ENCODE data around the gene FNBP1.
"Not testable (repeated sequence)": the region's sequence is repeated elsewhere in the genome, so short reads cannot be mapped to it uniquely, and the experiment has no call there.

The FNBP1 gene

DNA sequence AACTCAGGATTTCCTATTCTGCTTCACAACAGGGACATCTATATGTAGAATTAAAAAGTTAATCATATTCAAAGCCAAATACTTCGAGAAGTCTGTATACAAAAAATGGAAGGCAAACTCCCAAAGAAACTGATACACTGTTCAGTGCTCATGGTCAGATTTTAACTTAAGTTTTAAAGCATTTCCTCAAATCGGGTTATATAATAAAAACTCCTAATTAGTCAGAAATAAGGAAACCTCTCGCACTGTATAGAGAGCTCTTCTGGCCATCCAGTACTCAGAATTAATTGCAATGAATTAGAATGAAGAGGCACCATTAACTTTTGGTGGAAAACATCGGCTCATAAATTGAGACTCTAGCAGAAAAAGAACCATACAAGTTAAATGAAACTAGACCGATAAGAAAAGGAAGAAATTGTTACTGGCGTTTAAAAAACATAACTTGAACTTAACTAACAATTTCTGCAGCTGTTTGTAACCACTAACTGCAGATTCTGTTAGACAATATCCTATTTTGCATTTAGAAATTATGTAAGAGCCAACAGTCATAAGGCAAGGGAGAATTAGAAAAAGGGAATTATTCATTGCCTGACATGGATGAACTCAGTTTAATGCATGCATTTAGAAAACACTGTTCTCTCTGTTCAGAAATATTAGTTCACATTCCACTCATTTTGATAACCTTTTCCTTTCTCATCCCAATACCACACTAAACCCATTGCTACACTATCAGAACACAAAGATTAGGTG, 96.6 kb downstream of the FNBP1 start:
- Histone ChIP-seq H3K4me3 (ENCODE audit: low read depth, low read length) (no peak overlapping the region), H3K9me3 (ENCODE audit: control insufficient read depth, insufficient read depth, low read length) (peaks cover 4% of the 10 kb centered on the region), H3K4me1 (ENCODE audit: control insufficient read depth, insufficient read depth, low read length) (no peaks in the 10 kb centered on the region), H3K9ac (ENCODE audit: low read depth, low read length) (no peak overlapping the region), H3K27ac (ENCODE audit: low read depth, low read length) (no peak overlapping the region), H3K36me3 (ENCODE audit: control insufficient read depth, insufficient read depth, low read length) (no peaks in the 10 kb centered on the region), H3K27me3 (ENCODE audit: control insufficient read depth, insufficient read depth, low read length) (no peaks in the 10 kb centered on the region)

GRCh38 chr9:129945314-129945713, 97.7 kb downstream of the FNBP1 start:
- no peak overlapping the region for H3K27ac ChIP-seq (ENCODE audit: low read depth, low read length)
- no peak overlapping the region for H3K4me3 ChIP-seq (ENCODE audit: low read depth, low read length)
- H3K9me3 ChIP-seq (ENCODE audit: control insufficient read depth, insufficient read depth, low read length), result peaks cover 4% of the 10 kb centered on the region
- H3K27me3 ChIP-seq (ENCODE audit: control insufficient read depth, insufficient read depth, low read length), result no peaks in the 10 kb centered on the region
- no peaks in the 10 kb centered on the region for H3K36me3 ChIP-seq (ENCODE audit: control insufficient read depth, insufficient read depth, low read length)
- H3K4me1 ChIP-seq (ENCODE audit: control insufficient read depth, insufficient read depth, low read length), result no peaks in the 10 kb centered on the region
- H3K9ac ChIP-seq (ENCODE audit: low read depth, low read length), result no peak overlapping the region

DNA sequence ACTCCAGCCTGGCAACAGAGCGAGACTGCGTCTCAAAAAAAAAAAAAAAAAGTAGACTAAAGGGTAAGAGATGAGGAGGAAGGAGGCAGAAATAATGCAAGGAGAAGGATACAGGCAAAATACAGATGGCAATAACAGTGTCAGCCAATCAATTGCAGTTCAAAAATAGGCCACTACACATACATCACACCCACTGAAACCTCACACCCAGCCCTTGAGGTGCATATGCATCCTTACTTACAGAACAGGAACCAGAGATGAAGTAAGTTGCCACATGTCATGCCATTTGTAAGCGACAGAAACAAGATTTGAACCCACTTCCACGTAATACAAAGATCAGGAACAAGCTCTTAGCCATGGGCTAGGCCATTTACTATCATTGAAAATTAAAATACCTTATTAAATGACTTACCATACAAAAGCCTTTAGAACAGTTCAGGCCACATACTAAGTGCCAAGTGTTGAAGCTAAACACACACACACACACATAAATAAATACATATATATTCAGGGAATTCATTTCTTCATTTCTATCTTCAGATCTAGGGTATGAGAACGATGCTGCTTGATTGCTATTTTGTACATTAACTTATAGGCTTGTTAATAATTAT, 98.4 kb downstream of the FNBP1 start:
- Histone ChIP-seq H3K9me3 (ENCODE audit: control insufficient read depth, insufficient read depth, low read length) (peaks cover 4% of the 10 kb centered on the region), H3K4me3 (ENCODE audit: low read depth, low read length) (no peak overlapping the region), H3K4me1 (ENCODE audit: control insufficient read depth, insufficient read depth, low read length) (peaks cover 2% of the 10 kb centered on the region; the same call in 1 of the 2 replicates), H3K27me3 (ENCODE audit: control insufficient read depth, insufficient read depth, low read length) (no peaks in the 10 kb centered on the region), H3K27ac (ENCODE audit: low read depth, low read length) (no peak overlapping the region), H3K36me3 (ENCODE audit: control insufficient read depth, insufficient read depth, low read length) (no peaks in the 10 kb centered on the region), H3K9ac (ENCODE audit: low read depth, low read length) (no peak overlapping the region)

DNA sequence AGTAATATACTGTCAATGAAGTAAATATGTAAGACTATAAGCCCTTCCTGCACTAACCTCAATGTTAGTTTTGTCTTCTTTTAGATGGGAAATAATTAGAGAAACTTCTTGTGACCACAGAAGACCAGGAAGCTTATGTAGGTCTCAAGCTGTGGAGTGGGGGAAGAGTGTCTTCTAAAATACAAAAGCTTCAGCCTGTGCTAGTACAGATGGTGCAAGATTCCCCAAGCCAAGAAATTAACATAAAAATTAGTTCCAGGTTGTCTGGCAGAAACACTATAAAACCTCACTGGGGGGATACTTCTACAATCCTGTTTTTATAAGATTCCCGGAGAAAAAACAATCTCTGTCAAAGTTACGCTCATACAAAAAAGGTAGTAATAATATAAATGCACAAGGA, 103.6 kb downstream of the FNBP1 start:
- Histone ChIP-seq H3K9me3 (ENCODE audit: control insufficient read depth, insufficient read depth, low read length) (peaks cover 4% of the 10 kb centered on the region), H3K4me3 (ENCODE audit: low read depth, low read length) (no peak overlapping the region), H3K27ac (ENCODE audit: low read depth, low read length) (no peak overlapping the region), H3K27me3 (ENCODE audit: control insufficient read depth, insufficient read depth, low read length) (no peaks in the 10 kb centered on the region), H3K9ac (ENCODE audit: low read depth, low read length) (no peak overlapping the region), H3K4me1 (ENCODE audit: control insufficient read depth, insufficient read depth, low read length) (peaks cover 15% of the 10 kb centered on the region), H3K36me3 (ENCODE audit: control insufficient read depth, insufficient read depth, low read length) (no peaks in the 10 kb centered on the region)

DNA sequence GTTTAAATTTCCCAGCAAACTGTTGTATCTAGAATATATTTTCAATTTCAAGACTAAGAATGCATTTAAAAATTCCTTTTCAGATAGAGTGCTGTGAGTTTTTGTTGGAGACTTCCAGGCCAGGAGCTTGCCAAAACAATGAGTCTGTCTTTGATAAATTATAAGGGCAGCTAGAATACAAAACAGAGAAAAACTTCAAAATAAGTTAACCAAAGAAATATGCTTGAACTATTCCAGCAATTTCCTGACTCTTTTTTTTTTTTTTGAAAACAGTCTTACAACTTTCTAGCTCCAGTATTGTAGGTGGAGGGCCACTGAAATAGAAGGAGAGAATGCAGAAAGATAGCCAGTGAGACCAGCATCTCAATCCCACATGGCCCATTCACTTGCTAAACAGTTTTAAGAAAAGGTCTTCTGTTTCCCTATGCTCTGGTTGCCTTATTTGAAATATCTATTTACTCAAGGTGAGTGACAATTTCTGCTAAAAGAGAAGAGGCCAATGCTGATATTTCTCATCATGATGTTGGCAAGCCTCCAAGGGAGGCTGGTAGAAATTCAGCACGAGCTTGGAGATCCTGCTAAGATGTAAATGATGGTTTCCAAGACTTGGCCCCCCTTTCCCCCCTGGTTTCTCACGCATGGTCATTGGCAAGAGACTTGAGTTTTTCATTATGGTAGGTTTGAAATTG, 104.6 kb downstream of the FNBP1 start:
- peaks cover 4% of the 10 kb centered on the region for H3K9me3 ChIP-seq (ENCODE audit: control insufficient read depth, insufficient read depth, low read length)
- peaks cover 19% of the 10 kb centered on the region for H3K4me1 ChIP-seq (ENCODE audit: control insufficient read depth, insufficient read depth, low read length)
- no peak overlapping the region for H3K4me3 ChIP-seq (ENCODE audit: low read depth, low read length)
- no peaks in the 10 kb centered on the region for H3K27me3 ChIP-seq (ENCODE audit: control insufficient read depth, insufficient read depth, low read length)
- H3K9ac ChIP-seq (ENCODE audit: low read depth, low read length), result peak overlapping the region; percentile 9; the same call in 1 of the 2 replicates
- H3K36me3 ChIP-seq (ENCODE audit: control insufficient read depth, insufficient read depth, low read length), result no peaks in the 10 kb centered on the region
- H3K27ac ChIP-seq (ENCODE audit: low read depth, low read length), result peak overlapping the region; percentile 75

DNA sequence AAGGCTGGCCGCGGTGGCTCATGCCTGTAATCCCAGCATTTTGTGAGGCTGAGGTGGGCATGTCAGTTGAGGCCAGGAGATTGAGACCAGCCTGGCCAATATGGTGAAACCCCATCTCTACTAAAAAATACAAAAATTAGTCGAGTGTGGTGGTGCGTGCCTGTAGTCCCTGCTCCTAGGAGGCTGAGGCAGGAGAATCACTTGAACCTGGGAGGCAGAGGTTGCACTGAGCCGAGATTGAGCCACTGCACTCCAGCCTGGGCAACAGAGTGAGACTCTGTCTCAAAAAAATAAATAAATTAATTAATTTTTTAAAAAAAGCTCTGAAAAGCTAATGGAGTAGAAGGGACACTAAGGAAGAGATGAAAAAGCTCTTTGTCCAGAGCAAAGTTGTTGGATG, 105.1 kb downstream of the FNBP1 start:
- not testable (repeated sequence) for H3K9ac ChIP-seq (ENCODE audit: low read depth, low read length); H3K27me3 ChIP-seq (ENCODE audit: control insufficient read depth, insufficient read depth, low read length); H3K4me3 ChIP-seq (ENCODE audit: low read depth, low read length); H3K36me3 ChIP-seq (ENCODE audit: control insufficient read depth, insufficient read depth, low read length); H3K9me3 ChIP-seq (ENCODE audit: control insufficient read depth, insufficient read depth, low read length)
- H3K4me1 ChIP-seq (ENCODE audit: control insufficient read depth, insufficient read depth, low read length), result peaks cover 24% of the 10 kb centered on the region
- peak overlapping the region; percentile 75 for H3K27ac ChIP-seq (ENCODE audit: low read depth, low read length)

- Histone ChIP-seq H3K4me3 (ENCODE audit: low read depth, low read length) (no peak overlapping the region), H3K4me1 (ENCODE audit: control insufficient read depth, insufficient read depth, low read length) (peaks cover 31% of the 10 kb centered on the region), H3K27me3 (ENCODE audit: control insufficient read depth, insufficient read depth, low read length) (no peaks in the 10 kb centered on the region), H3K27ac (ENCODE audit: low read depth, low read length) (no peak overlapping the region), H3K36me3 (ENCODE audit: control insufficient read depth, insufficient read depth, low read length) (no peaks in the 10 kb centered on the region), H3K9me3 (ENCODE audit: control insufficient read depth, insufficient read depth, low read length) (no peaks in the 10 kb centered on the region), H3K9ac (ENCODE audit: low read depth, low read length) (no peak overlapping the region)
Observed at GRCh38 chr9:129936222-129936621, 106.8 kb downstream of the FNBP1 start.

DNA sequence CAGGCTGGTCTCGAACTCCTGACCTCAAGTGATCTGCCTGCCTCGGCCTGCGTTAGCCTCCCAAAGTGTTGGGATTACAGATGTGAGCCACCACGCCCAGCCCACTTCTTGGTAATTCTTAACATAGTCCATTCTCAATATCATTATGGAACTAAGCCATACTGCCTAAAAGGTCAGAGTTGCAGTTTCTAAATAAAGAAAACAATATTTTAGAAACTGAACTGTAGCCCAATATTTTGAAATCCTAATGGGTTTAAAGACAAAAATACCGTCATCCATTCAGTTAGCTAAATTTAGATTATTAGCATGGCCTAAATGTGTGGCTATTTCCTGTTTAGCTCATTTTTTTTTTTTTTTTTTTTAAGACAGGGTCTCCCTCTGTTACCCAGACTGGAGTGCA, 108.2 kb downstream of the FNBP1 start:
- H3K4me3 ChIP-seq (ENCODE audit: low read depth, low read length), result no peak overlapping the region
- no peaks in the 10 kb centered on the region for H3K36me3 ChIP-seq (ENCODE audit: control insufficient read depth, insufficient read depth, low read length)
- H3K27ac ChIP-seq (ENCODE audit: low read depth, low read length), result no peak overlapping the region
- H3K27me3 ChIP-seq (ENCODE audit: control insufficient read depth, insufficient read depth, low read length), result no peaks in the 10 kb centered on the region
- H3K9ac ChIP-seq (ENCODE audit: low read depth, low read length), result no peak overlapping the region
- no peaks in the 10 kb centered on the region for H3K9me3 ChIP-seq (ENCODE audit: control insufficient read depth, insufficient read depth, low read length)
- peaks cover 31% of the 10 kb centered on the region for H3K4me1 ChIP-seq (ENCODE audit: control insufficient read depth, insufficient read depth, low read length)

- Histone ChIP-seq H3K36me3 (ENCODE audit: control insufficient read depth, insufficient read depth, low read length) (no peaks in the 10 kb centered on the region), H3K9ac (ENCODE audit: low read depth, low read length) (no peak overlapping the region), H3K9me3 (ENCODE audit: control insufficient read depth, insufficient read depth, low read length) (no peaks in the 10 kb centered on the region), H3K4me3 (ENCODE audit: low read depth, low read length) (no peak overlapping the region), H3K27me3 (ENCODE audit: control insufficient read depth, insufficient read depth, low read length) (no peaks in the 10 kb centered on the region), H3K4me1 (ENCODE audit: control insufficient read depth, insufficient read depth, low read length) (peaks cover 28% of the 10 kb centered on the region), H3K27ac (ENCODE audit: low read depth, low read length) (no peak overlapping the region)
Observed at GRCh38 chr9:129934041-129934591, 108.9 kb downstream of the FNBP1 start.

DNA sequence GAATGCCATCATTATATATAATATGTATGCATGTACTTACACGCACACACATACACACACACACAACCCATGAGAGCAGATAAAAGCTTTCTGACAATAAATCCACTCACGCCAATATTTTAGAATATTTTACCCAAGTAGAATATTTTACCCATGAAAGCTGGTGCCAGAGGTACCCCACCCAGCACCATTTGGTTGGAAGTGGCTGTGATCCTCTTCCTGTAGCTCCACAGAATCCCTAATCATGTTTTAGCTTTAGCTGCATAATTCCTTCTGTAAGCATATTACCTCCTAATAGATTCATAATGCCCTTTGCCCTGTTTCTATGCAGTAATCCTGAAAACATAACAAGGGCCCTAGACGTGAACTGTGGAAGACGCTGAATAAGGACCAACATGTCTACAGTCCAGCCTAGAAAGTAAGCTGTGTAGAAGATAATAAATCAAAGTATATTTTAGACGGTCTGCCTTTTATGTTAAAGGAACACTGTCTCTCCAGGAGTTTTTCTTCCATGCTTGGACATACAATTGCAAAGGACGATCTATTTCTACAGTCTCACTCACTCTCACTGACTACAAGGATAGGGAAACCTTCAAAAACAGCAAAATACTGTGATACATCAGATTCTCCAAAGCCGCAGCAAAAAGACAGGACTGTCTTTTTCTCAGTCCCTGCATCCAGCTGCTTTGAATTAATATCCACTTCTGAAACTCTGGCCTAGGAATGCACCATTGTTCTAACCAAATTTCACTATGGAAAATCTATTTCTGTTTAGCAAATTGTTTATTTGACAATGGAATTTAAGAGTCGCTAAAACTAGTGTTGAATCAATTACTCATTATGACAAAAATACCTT, 109.6 kb downstream of the FNBP1 start:
- H3K27ac ChIP-seq (ENCODE audit: low read depth, low read length), result peak overlapping the region; percentile 28
- H3K9ac ChIP-seq (ENCODE audit: low read depth, low read length), result no peak overlapping the region
- H3K4me1 ChIP-seq (ENCODE audit: control insufficient read depth, insufficient read depth, low read length), result peaks cover 24% of the 10 kb centered on the region

More for the DNA sequence above, 109.6 kb downstream of the FNBP1 start:
- Histone ChIP-seq H3K4me3 (ENCODE audit: low read depth, low read length) (no peak overlapping the region), H3K27me3 (ENCODE audit: control insufficient read depth, insufficient read depth, low read length) (no peaks in the 10 kb centered on the region), H3K36me3 (ENCODE audit: control insufficient read depth, insufficient read depth, low read length) (no peaks in the 10 kb centered on the region), H3K9me3 (ENCODE audit: control insufficient read depth, insufficient read depth, low read length) (no peaks in the 10 kb centered on the region)

Measured in HUES48 (cell line).